H1 (cell line): ENCODE measurements around the gene CWC15. TPM values are rescaled to one million over a fixed set of nuclear protein-coding genes. Genes with fewer than 3 reads are reported as not detected.

Experiments
- RFX5 ChIP-seq: IDR thresholded peaks from 2 replicates; pipeline ENCODE4 v1.6.1; 2011; ENCODE audit warnings: low read depth, low read length, improper control_type of control experiment, borderline replicate concordance
- SIX5 ChIP-seq: IDR thresholded peaks from 2 replicates; pipeline ENCODE4 v1.6.1; 2011; ENCODE audit warnings: mild to moderate bottlenecking, low read depth, low read length
- polyA plus RNA-seq, 7 experiments: library from polyadenylated mRNA; depleted of rRNA in 3 of 7; stranded (reverse) in 5 of 7; unstranded in 2 of 7; fragments of >200 nt in 5 of 7; fragments of 200-250 nt in 2 of 7; gene quantifications; 1 replicate in 5 of 7; 2 replicates in 1 of 7; 4 replicates in 1 of 7; pipeline versions ENCODE4 v1.2.1 to v1.2.3, GENCODE V29; 2011 to 2013; ENCODE audit warnings: missing spikeins in 2 of 7, mixed read lengths in 2 of 7
- total RNA-seq: library from RNA; stranded (reverse); fragmentation: NEBNext Ultra II Directional; extraction: Animal tissue kit (Norgen Biotek cat#: 25700); gene quantifications from 2 replicates; pipeline ENCODE4 v1.2.1, GENCODE V29; 2021
- TF ChIP-seq, protein P1 (sequence below), 3 experiments: IDR thresholded peaks; 1 replicate in 2 of 3; 2 replicates in 1 of 3; pipeline versions ENCODE4 v1.5.1 to v1.6.1; 2011; ENCODE audit warnings: low read length in 3 of 3, mild to moderate bottlenecking in 3 of 3, inconsistent platforms in 2 of 3, low read depth in 1 of 3, moderate library complexity in 1 of 3; ENCODE audit not compliant: insufficient read depth in 1 of 3; ENCODE audit errors: control extremely low read depth in 1 of 3
- TF ChIP-seq, protein P2 (sequence below): IDR thresholded peaks from 2 replicates; pipeline ENCODE4 v1.6.1; 2012; ENCODE audit warnings: inconsistent platforms

Gene CWC15
- total and polyA plus RNA-seq, 2 of the 8 experiments (the other 6 are each of a cell fraction or from before 2014, with no cell fraction given), result 15.7 to 59.4 TPM

DNA sequence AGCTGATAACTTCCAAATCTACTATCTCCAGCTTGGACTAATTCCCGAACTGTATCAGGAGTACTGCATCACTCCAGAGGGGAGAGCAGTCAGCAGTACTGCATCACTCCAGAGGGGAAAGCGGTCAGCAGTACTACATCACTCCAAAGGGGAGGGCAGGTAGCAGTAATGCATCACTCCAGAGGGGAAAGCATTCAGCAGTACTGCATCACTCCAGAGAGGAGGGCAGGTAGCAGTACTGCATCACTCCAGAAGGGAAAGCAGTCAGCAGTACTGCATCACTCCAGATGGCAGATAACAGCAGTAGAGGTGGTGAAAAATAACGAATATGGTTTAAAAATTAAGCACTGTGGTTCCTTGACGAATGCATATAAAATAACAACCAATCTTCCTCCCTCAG lies 8.4 kb downstream of the CWC15 start (continued):
- TF ChIP-seq, protein P1, sequence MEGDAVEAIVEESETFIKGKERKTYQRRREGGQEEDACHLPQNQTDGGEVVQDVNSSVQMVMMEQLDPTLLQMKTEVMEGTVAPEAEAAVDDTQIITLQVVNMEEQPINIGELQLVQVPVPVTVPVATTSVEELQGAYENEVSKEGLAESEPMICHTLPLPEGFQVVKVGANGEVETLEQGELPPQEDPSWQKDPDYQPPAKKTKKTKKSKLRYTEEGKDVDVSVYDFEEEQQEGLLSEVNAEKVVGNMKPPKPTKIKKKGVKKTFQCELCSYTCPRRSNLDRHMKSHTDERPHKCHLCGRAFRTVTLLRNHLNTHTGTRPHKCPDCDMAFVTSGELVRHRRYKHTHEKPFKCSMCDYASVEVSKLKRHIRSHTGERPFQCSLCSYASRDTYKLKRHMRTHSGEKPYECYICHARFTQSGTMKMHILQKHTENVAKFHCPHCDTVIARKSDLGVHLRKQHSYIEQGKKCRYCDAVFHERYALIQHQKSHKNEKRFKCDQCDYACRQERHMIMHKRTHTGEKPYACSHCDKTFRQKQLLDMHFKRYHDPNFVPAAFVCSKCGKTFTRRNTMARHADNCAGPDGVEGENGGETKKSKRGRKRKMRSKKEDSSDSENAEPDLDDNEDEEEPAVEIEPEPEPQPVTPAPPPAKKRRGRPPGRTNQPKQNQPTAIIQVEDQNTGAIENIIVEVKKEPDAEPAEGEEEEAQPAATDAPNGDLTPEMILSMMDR (IDR thresholded peaks at IDR 0.05; ENCODE audit: control extremely low read depth in 1 of 3, insufficient read depth in 1 of 3, low read depth in 1 of 3, low read length in 3 of 3), result no peak
- TF ChIP-seq SIX5, result no peak
- TF ChIP-seq, protein P2, sequence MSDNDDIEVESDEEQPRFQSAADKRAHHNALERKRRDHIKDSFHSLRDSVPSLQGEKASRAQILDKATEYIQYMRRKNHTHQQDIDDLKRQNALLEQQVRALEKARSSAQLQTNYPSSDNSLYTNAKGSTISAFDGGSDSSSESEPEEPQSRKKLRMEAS, result no peak
- TF ChIP-seq RFX5, result no peak
- TF ChIP-seq, all 59 proteins: peak for 0
